NB4 (cell line): ENCODE measurements around the gene SH3BGRL3.

Experiments
- CTCF ChIP-seq: IDR thresholded peaks from one replicate; pipeline ENCODE4 v1.5.1; 2012; ENCODE audit warnings: low read depth, low read length
- MYC ChIP-seq: IDR thresholded peaks from 2 replicates; pipeline ENCODE4 v1.6.1; 2011; ENCODE audit warnings: low read depth, low read length
- POLR2A ChIP-seq: IDR thresholded peaks from 2 replicates; pipeline ENCODE4 v1.6.1; 2011; ENCODE audit warnings: mild to moderate bottlenecking; ENCODE audit not compliant: insufficient read length; ENCODE audit errors: extremely low read depth

DNA sequence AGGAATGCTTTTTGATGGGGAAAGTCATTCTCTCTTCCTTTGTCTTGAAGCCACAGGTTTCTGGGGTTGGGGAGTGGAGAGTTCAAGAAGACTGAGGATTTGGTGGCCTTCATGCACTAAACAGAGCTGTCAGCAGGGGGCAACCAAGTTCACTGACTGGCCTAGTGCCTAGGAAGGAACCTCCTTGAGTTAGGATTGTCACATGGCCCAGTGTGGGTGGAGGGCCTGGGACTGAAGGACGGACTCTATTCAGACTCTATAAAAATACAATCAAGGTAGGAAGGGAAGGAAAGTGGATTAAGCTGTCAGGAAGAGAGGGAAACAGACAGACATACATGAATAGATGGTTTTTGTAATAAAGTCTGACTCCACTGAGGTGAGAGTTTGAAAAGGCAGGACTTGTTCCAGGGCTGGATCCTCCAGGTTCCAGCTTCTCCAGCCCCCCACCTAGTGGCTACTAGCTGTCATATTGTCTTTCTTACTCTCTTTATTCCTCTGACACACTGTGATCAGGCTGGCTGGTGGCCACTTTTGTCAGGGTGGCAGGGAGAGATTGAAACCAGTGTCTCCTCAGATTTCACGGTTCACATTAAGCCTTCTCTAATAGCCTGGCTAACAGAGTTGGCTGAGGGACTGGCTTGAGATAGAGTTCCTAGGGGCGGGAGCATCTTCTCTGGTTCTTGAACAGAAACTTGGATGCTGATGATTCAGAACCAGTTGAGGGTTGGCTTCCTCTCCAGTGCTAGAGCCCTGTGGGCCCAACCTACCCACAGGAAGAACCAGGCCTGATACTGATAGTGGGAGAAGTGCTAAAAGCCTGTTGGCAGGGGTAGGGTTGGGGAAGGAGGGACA is 4.1 kb upstream of the SH3BGRL3 start:
- TF ChIP-seq POLR2A (no peak), CTCF (peak; percentile 63), MYC (peak; percentile 72)
